ENCODE measurements around the gene TOX2. TPM values are rescaled to one million over a fixed set of nuclear protein-coding genes. Genes with fewer than 3 reads are reported as not detected.

TOX2 gene
- total and polyA plus RNA-seq, 2 of the 8 experiments (the other 6 are each of a cell fraction or from before 2014, with no cell fraction given) = 1.8 to 3.4 TPM

GRCh38 chr20:43953919-43954592 lies 39.4 kb downstream of the TOX2 start:
- Histone ChIP-seq H3K56ac (replicated peaks; ENCODE audit: insufficient read length, low read depth, low read length) (no peak overlapping the region), H3K4ac (replicated peaks; ENCODE audit: insufficient read length, low read depth, low read length) (no peak overlapping the region), H3K4me1 (replicated peaks in 1 of 4; ENCODE audit: control insufficient read depth in 3 of 4, insufficient read depth in 4 of 4, low read length in 3 of 4) (peaks cover 0 to 3% (median under 1%) of the 10 kb centered on the region in 4 experiments; a peak in 3 of 7 replicates), H4K20me1 (replicated peaks in 1 of 2; ENCODE audit: control insufficient read depth in 1 of 2, insufficient read depth in 2 of 2, low read length in 2 of 2) (no peaks in the 10 kb centered on the region), H3K79me1 (ENCODE audit: low read depth, low read length) (no peaks in the 10 kb centered on the region; the same call in 1 of the 2 replicates), H4K5ac (ENCODE audit: insufficient read length, low read depth, low read length) (no peak overlapping the region), H3K27ac (ENCODE audit: low read depth, low read length) (no peak overlapping the region), H2BK12ac (ENCODE audit: low read depth, low read length) (no peak overlapping the region), H3K14ac (ENCODE audit: insufficient read length) (no peak overlapping the region), H4K91ac (replicated peaks; ENCODE audit: insufficient read length, low read length) (peak overlapping the region; percentile 5), H3K9ac (replicated peaks in 1 of 4; ENCODE audit: extremely low read depth in 1 of 4, low read depth in 3 of 4, low read length in 3 of 4) (no peak overlapping the region; a peak in 1 of 7 replicates), H3K23ac (ENCODE audit: insufficient read length) (no peak overlapping the region), H2AFZ (ENCODE audit: low read length) (0 out of 2 replicates have a peak overlapping the region, but pooled peaks have one; percentile 10), H3K4me3 (ENCODE audit: extremely low read depth in 1 of 4, insufficient read depth in 2 of 4, low read depth in 3 of 4, low read length in 4 of 4) (no peak overlapping the region), H3K23me2 (ENCODE audit: low read depth, low read length) (no peaks in the 10 kb centered on the region; the same call in 1 of the 2 replicates), H2BK120ac (replicated peaks; ENCODE audit: low read depth, low read length) (no peak overlapping the region), H4K8ac (ENCODE audit: extremely low read depth, insufficient read depth, low read length) (no peak overlapping the region), H2BK15ac (ENCODE audit: low read length) (no peak overlapping the region), H3K9me3 (ENCODE audit: insufficient read depth in 2 of 2, low read depth in 1 of 2, low read length in 1 of 2) (no peaks in the 10 kb centered on the region), H3K79me2 (ENCODE audit: control insufficient read depth in 1 of 2, insufficient read depth in 2 of 2, low read length in 2 of 2) (no peaks in the 10 kb centered on the region), H3K36me3 (ENCODE audit: control insufficient read depth in 2 of 4, insufficient read depth in 4 of 4, low read length in 3 of 4) (no peaks in the 10 kb centered on the region), H2AK5ac (ENCODE audit: low read depth, low read length) (no peak overlapping the region), H2BK5ac (ENCODE audit: low read depth, low read length) (no peak overlapping the region), H3K27me3 (replicated peaks in 1 of 4; ENCODE audit: control insufficient read depth in 3 of 4, extremely low read depth in 1 of 4, insufficient read depth in 3 of 4, low read length in 3 of 4) (no peaks in the 10 kb centered on the region), H3K4me2 (ENCODE audit: insufficient read depth in 1 of 2, low read depth in 2 of 2, low read length in 2 of 2) (no peak overlapping the region), H3K18ac (ENCODE audit: extremely low read depth, low read length) (no peak overlapping the region), H2BK20ac (ENCODE audit: low read length) (no peak overlapping the region)
- POLR2A ChIA-PET (ENCODE audit: partially characterized antibody) = interaction anchor here (0.7 kb wide), 1 partner anchor 19 kb away, joined by 3 read pairs; no protein-coding TSS in a partner anchor
- TF ChIP-seq, protein P1, sequence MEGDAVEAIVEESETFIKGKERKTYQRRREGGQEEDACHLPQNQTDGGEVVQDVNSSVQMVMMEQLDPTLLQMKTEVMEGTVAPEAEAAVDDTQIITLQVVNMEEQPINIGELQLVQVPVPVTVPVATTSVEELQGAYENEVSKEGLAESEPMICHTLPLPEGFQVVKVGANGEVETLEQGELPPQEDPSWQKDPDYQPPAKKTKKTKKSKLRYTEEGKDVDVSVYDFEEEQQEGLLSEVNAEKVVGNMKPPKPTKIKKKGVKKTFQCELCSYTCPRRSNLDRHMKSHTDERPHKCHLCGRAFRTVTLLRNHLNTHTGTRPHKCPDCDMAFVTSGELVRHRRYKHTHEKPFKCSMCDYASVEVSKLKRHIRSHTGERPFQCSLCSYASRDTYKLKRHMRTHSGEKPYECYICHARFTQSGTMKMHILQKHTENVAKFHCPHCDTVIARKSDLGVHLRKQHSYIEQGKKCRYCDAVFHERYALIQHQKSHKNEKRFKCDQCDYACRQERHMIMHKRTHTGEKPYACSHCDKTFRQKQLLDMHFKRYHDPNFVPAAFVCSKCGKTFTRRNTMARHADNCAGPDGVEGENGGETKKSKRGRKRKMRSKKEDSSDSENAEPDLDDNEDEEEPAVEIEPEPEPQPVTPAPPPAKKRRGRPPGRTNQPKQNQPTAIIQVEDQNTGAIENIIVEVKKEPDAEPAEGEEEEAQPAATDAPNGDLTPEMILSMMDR (IDR thresholded peaks at IDR 0.05; ENCODE audit: control extremely low read depth in 1 of 3, insufficient read depth in 1 of 3, low read depth in 1 of 3, low read length in 3 of 3) = peak in 1 of 3 experiments; percentile 10; a peak in 1 of 4 replicates
- TF ChIP-seq RXRA (IDR thresholded peaks at IDR 0.05; ENCODE audit: insufficient read depth, low read depth, low read length) = no peak
- CTCF ChIA-PET (ENCODE audit: partially characterized antibody) = interaction anchor here (0.8 to 2.3 kb wide), 6 partner anchors 9 to 204 kb away, joined by 3 to 6 read pairs (median 5); no protein-coding TSS in a partner anchor
- no peak for DNase-seq (ENCODE audit: low read depth in 1 of 2, low spot score in 2 of 2)
- 84% methylated on average over 8 of the region's 8 CpGs; no CpG with 5 or more reads in 1 of the 2 experiments for WGBS, 2 experiments (ENCODE audit: extremely low coverage in 1 of 2, insufficient coverage in 1 of 2, insufficient read length in 1 of 2, insufficient replicate concordance in 2 of 2, low coverage in 1 of 2, low lambda C conversion rate in 2 of 2, missing lambda C conversion rate in 1 of 2)
- no peak for FAIRE-seq

Measured in H1 (cell line).